Left renal pelvis (tissue), 4 donors: ENCODE data around the gene C19orf12. TPM values are rescaled to one million over a fixed set of nuclear protein-coding genes. Genes with fewer than 3 reads are reported as not detected.
A peak's percentile ranks its signal among the peaks of the same experiment; 100 is the strongest.

Experiments used
- DNase-seq, 4 donors: peaks; one replicate each; pipeline ENCODE4 v3.0.0-alpha.2; 2013; ENCODE audit warnings: low read depth in 4 of 4, low spot score in 3 of 4
- polyA plus RNA-seq, 4 donors: library from polyadenylated mRNA; unstranded; fragments of 120-200 nt; gene quantifications; one replicate each; pipeline ENCODE4 v1.2.1, GENCODE V29; 2013; ENCODE audit not compliant: insufficient read length in 4 of 4

C19orf12 gene
- polyA plus RNA-seq, 4 donors: 22.4 to 29.3 (median 25.9) TPM

DNA sequence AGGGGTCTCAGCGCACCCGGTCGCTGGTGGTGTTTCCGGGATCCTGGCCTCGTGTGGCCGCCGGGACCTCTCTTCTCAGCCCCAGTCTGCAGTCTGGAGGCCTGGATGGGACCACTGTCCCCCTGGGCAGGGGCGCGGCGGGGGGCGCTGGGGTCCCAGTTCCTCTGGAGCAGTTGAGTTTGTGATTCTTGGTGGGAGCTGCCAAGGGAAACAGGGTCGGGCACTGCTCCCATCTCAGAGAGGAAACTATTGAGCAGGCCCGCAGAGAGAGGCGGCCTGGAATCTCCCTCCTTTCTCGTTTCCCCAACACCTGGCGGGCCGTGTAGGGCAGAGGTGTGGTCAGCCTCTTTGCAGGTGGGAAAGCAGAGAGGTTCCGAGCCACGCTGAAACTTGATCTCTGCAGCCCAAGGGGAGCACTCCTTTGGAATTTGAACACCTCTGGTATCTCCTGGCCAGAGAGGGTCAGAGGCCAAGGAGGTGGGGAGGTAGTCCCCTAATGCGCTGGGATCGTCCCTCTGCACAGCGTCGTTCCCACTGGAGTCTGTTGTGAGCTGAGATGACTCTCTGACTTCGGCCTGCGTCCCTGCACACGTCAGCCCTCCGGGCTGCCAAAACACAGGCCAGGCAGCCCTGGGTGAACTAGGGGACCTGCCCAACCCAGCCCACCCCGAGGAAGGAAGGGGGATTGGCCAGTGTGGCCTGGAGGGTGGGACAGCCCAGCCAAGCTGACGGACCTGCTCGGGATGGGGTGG is 49.1 kb downstream of the C19orf12 start:
- no peak for DNase-seq

DNA sequence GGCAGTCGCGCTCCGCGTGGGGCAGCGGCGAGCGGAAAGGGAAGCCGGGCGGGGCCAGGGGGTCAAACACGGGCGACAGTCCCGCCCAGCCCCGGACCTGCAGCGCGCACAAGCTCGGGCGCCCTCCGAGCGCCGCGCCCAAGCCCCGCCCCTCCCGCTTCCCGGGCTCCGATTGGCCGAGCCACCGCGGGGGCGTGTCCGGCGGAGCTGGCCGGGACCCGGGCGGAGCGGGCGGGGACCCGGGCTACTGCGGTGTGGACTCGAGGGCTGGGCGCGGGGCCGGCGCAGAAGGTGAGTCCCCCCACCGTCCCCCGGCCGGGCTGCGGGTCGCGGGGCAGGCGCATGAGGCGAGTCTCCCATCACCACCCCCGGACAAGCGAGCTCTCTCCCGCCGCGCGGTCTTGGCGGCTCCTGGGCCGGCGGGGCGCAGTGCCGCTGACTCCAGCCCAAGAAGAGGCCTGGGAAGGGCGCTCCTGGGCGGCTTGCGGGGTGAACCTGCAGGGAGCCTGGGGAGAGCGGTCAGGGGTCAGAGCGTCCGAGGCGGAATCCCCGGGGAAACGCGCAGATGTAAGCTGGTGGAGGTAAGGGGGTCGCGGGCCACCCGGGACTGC is 49.7 kb downstream of the C19orf12 start, which contains the start of gene PLEKHF1:
TSS of gene PLEKHF1 (plus strand) at position 247 of the 611 bp plus-strand sequence. CDS start 8,379 bp downstream, outside the sequence.
- DNase-seq: peak in 1 of 4 donors; percentile 66

GRCh38 chr19:29664753-29665214 is 50.3 kb downstream of the C19orf12 start:
- DNase-seq: no peak

DNA sequence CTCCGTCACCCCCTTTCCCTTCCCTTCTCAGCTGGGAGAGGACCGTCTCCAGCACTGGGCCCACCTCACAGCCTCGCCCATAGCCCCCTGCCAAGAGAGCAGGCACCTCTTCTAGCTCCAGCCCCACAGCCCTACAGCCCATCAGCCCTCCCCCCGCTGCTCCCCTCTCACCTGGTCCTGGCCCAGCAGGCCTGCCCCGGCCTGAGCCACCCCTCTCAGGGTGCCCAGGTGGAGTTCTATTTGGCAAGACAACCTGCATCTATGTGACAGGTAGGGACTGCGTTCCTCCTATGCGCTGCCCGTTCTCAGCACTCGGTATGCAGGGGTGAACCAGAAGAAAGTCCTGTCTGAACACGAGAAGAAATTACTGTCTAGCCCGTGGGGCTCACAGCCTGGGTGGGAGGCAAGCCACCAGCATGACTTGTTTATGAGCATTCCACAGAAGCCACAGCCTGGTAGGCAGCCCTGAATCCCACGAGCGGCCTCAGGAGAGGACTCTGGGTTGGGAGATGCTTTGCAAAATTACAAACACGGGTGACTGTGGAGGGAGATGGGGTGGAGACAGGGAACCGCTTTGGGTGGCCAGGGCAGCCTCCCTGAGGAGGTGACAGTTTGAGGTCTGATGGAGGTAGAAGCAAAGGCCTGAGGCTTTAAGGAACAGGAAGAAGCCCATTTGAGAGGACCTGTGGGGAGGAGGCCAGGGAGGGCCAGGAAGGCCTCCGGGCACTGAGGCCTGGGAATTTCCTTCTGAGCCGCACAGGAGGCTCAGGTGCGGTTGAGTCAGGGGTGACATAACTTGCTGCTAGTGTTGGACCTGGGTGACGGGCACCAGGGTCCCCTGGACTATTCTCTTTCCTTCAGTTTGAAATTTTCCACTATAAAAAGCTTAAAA is 51.0 kb downstream of the C19orf12 start:
- no peak for DNase-seq

DNA sequence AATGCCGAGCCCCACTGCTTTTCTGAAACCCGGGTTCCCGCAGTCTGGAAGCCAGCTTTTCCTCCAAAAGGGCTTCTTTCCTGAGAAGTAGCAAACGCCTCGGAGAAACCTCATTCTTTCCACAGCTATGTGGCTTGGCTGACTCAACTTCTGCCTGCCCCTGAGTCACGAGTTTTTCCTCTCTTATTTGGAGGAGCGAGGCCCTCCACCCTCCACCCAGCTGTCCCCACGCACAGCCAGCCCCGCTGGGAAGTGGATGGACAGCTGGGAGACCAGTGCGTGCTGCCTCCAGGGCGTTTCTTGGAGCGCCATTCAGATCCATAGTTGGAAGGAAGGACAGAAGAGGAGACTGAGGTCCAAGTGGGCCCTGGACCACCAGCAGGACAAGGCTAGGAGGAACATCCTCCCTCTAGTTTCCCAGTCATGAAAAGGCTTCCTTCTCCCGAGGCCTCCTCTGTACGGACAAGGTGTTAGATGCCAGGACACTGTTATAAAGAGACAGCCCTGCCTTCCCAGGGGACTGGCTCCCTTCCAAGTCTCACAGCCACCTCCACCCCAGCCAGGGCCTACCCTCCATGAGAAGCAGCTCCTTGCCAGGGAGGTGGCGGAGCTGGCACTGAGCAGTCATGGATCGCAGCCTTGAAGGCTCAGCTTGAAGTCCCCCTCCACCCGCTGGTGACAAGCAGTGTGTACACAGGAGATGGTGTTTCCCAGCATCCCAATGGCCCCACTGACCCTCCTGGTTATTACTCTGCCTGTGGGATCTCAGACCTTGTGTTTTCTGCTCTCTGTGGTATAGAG is 52.3 kb downstream of the C19orf12 start:
- no peak for DNase-seq

GRCh38 chr19:29662278-29662603 is 52.8 kb downstream of the C19orf12 start:
- no peak for DNase-seq

GRCh38 chr19:29660835-29661234 is 54.2 kb downstream of the C19orf12 start:
- no peak for DNase-seq

GRCh38 chr19:29658221-29658991 is 56.7 kb downstream of the C19orf12 start:
- DNase-seq: no peak

DNA sequence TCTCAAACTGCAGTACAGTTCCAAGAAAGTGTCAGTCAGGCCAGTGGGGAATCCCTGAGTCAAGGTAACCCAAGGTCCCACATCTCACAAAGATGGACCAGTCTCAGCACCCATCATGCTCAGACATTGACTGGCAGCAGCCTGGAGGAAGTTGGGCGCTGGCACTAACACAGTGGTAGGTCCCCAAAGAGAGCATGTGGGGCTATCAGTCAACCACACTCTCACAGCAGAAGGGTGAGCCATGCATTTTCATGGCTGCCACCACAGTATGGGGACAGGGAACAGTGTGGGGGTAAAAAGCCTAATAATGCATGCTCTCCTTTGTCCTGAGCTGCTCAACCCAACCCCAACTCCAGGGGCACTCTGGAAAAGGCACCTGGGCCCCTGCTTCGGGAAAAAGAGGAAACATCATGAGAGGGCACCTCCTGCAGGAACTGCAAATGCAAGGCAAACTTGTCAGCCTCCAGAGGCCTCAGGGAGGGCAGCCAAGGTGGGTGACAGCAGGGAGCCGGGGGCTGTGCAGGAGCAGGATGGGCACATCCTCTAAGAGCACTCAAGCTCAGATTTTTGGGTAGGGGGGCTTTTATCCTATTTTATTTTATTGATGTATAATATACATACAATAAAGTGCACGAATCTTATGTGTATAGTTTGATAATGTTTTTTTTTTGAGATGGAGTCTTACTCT is 59.3 kb downstream of the C19orf12 start:
- no peak for DNase-seq

GRCh38 chr19:29653398-29653797 is 61.7 kb downstream of the C19orf12 start:
- no peak for DNase-seq

DNA sequence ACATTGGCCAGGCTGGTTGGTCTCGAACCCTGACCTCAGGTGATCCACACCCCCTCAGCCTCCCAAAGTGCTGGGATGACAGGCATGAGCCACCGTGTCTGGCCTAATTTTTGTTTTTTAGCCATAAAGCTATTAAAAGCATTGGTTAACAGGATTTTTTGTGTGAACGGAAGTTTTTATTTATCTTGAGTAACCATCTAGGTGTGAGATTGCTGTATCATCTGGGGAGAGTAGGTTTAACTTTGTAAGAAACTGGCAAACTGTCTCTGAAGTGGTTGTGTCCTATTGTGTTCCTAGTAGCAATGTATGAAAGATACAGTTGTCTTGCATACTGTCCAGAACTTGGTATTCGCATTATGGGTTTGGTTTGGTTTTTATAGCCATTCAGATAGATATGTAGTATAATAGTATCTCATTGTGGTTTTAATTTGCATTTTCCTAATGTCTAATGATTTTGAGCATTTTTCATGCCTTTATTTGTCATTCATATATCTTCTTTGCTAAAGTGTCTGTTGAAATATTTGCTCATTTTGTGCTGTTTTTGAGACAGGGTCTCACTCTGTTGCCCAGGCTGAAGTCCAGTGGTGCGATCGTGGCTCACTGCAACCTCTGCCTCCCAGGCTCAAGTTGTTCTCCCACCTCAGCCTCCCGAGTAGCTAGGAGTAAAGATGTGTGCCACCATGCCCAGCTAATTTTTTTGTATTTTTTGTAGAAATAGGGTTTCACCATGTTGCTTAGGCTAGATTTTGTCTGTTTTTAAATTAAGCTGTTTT is 63.3 kb downstream of the C19orf12 start:
- DNase-seq: no peak

DNA sequence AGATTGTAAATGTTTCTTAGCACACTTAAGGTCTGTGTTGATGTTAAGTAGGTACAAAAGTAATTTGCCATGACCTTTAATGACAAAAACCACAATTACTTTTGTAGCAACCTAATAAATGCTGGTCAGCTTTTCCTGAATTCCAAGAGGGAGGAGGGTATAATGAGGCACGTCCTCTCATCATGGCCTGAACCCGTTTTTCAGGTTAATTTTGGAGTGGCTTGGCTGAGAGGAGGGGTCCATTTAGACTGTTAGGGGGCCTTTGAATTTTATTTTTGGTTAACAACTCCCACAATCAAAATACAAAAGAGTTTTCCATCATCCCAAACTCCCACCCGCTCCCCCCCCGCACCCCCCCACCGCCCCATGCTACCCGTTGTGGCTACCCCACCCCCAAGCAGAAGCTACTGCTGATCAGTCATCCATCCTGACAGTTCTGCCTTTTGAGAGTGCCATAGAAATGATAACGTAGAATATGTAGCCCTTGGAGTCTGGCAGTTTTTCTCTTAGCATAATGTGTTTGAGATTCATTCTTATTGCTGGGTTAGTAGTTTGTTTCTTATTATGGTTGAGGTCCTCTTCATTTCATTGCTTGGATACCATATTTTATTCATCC is 64.2 kb downstream of the C19orf12 start:
- DNase-seq: no peak

Other genes starting within 250 kb of the C19orf12 start
- 1 to 10 TPM in 1 of 4 donors, under 1 TPM in 3; 0.47 to 1.6 (median 0.65) TPM for gene VSTM2B, start 189.3 kb downstream of the C19orf12 start, polyA plus RNA-seq
- gene POP4, start 109.0 kb downstream of the C19orf12 start, polyA plus RNA-seq: 10 to 100 TPM; 53.3 to 72.5 (median 61.8) TPM
- gene PLEKHF1, start 49.8 kb downstream of the C19orf12 start, polyA plus RNA-seq: 1 to 10 TPM; 1.2 to 3.3 (median 1.8) TPM
- 10 to 100 TPM in 1 of 4 donors, 1 to 10 TPM in 3; 8.3 to 10.6 (median 9.6) TPM for gene CCNE1, start 96.7 kb upstream of the C19orf12 start, polyA plus RNA-seq
- gene URI1, start 227.0 kb upstream of the C19orf12 start, polyA plus RNA-seq: 100 to 1,000 TPM in 2 of 4 donors, 10 to 100 TPM in 2; 81.6 to 127 (median 105) TPM